Panc1 (cell line): Measurements from ENCODE around the gene SNED1.

ENCODE experiments used
- POLR2AphosphoS5 ChIP-seq: IDR thresholded peaks from 2 replicates; pipeline ENCODE4 v1.6.1; 2012; ENCODE audit warnings: mild to moderate bottlenecking, low read depth, low read length, moderate library complexity
- SIN3A ChIP-seq: IDR thresholded peaks from 2 replicates; pipeline ENCODE4 v1.6.1; 2012; ENCODE audit warnings: low read depth, mild to moderate bottlenecking, low read length, moderate library complexity, borderline replicate concordance; ENCODE audit not compliant: insufficient read depth
- TF ChIP-seq, protein P1 (sequence below): fragments of 450-650 bp; IDR thresholded peaks from 2 replicates; pipeline ENCODE4 v1.5.1; 2017; ENCODE audit warnings: mild to moderate bottlenecking

GRCh38 chr2:240957656-240958365 lies 40.6 kb upstream of the SNED1 start:
- TF ChIP-seq, protein P1, sequence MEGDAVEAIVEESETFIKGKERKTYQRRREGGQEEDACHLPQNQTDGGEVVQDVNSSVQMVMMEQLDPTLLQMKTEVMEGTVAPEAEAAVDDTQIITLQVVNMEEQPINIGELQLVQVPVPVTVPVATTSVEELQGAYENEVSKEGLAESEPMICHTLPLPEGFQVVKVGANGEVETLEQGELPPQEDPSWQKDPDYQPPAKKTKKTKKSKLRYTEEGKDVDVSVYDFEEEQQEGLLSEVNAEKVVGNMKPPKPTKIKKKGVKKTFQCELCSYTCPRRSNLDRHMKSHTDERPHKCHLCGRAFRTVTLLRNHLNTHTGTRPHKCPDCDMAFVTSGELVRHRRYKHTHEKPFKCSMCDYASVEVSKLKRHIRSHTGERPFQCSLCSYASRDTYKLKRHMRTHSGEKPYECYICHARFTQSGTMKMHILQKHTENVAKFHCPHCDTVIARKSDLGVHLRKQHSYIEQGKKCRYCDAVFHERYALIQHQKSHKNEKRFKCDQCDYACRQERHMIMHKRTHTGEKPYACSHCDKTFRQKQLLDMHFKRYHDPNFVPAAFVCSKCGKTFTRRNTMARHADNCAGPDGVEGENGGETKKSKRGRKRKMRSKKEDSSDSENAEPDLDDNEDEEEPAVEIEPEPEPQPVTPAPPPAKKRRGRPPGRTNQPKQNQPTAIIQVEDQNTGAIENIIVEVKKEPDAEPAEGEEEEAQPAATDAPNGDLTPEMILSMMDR = no peak
- TF ChIP-seq POLR2AphosphoS5 (no peak), SIN3A (no peak)
